HG02884 (cell line): ENCODE measurements around the gene DTHD1.

Experiments
- ATAC-seq: cut with Tn5 transposase; IDR thresholded peaks from one replicate; pipeline ENCODE4 v1.9.1; 2021; ENCODE audit warnings: mild to moderate bottlenecking, moderate library complexity; ENCODE audit not compliant: unreplicated experiment

The DTHD1 gene

GRCh38 chr4:36312511-36312910 is 31.1 kb downstream of the DTHD1 start:
- no peak for ATAC-seq

- ATAC-seq = no peak
Observed at GRCh38 chr4:36313301-36313700, 31.9 kb downstream of the DTHD1 start.

GRCh38 chr4:36313703-36314102 is 32.3 kb downstream of the DTHD1 start:
- no peak for ATAC-seq

- ATAC-seq = no peak
Observed at GRCh38 chr4:36316607-36317006, 35.2 kb downstream of the DTHD1 start.

GRCh38 chr4:36317721-36318120 is 36.3 kb downstream of the DTHD1 start:
- no peak for ATAC-seq

- peak; percentile 50 for ATAC-seq
Observed at GRCh38 chr4:36320117-36320896, 38.9 kb downstream of the DTHD1 start.

- ATAC-seq = no peak
Observed at GRCh38 chr4:36321176-36321575, 39.8 kb downstream of the DTHD1 start.

- peak; percentile 26 for ATAC-seq
Observed at GRCh38 chr4:36322921-36323354, 41.5 kb downstream of the DTHD1 start.

GRCh38 chr4:36323816-36324419 is 42.5 kb downstream of the DTHD1 start:
- ATAC-seq = no peak

- ATAC-seq = no peak
Observed at GRCh38 chr4:36324808-36325207, 43.4 kb downstream of the DTHD1 start.

GRCh38 chr4:36325499-36325898 is 44.1 kb downstream of the DTHD1 start:
- ATAC-seq = peak; percentile 74

GRCh38 chr4:36325926-36326325 is 44.5 kb downstream of the DTHD1 start:
- peak; percentile 12 for ATAC-seq

GRCh38 chr4:36326476-36327029 is 45.1 kb downstream of the DTHD1 start:
- no peak for ATAC-seq

GRCh38 chr4:36327400-36327799 is 46.0 kb downstream of the DTHD1 start:
- ATAC-seq = no peak

GRCh38 chr4:36328130-36328529 is 46.7 kb downstream of the DTHD1 start:
- ATAC-seq = no peak

- no peak for ATAC-seq
Observed at GRCh38 chr4:36329228-36329627, 47.8 kb downstream of the DTHD1 start.

GRCh38 chr4:36330796-36331195 is 49.4 kb downstream of the DTHD1 start:
- ATAC-seq = no peak

GRCh38 chr4:36332023-36332781 is 50.8 kb downstream of the DTHD1 start:
- ATAC-seq = peak; percentile 75

GRCh38 chr4:36332782-36333131 is 51.3 kb downstream of the DTHD1 start:
- ATAC-seq = peak; percentile 99

GRCh38 chr4:36333303-36333877 is 52.0 kb downstream of the DTHD1 start:
- no peak for ATAC-seq

- no peak for ATAC-seq
Observed at GRCh38 chr4:36337665-36338185, 56.3 kb downstream of the DTHD1 start.
